Measurements from ENCODE around the gene HMGN3.

HMGN3 gene

DNA sequence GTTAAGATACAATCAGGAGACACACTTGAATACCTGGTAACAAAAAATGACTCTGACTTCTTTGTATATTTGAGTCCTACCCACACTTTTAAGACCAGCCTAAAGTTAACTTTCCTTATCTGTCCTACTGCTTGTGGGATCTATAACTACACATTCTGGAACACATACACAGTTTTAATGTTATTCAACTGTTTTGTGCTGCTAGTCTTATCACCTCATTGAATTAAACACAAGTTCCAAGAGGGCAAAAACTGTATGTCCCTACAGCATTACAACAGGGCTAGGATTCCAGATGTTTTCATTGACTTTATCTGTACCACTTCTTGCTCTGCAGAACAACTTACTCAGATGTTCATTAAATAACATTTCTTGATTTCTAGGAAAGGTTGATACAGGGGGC is 2.8 kb downstream of the HMGN3 start:
- no peak for DNase-seq

DNA sequence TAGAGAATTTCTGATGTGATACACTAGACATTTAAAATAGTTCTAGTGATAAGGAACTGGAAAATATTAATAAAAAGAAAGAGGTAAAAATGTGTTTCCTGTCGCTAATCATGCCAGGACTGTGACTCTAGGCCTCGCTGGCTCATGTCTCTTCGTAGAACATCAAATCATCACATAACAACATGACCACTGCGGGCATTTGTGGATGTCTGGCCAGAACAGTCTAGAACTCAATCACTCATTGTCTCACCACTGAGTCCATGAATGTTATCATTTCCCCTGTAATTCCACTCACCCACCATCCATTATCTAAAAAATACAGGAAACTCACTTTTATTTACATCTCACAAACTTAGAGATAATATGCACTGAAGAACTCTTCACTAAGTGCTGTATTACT is 3.4 kb downstream of the HMGN3 start:
- DNase-seq = no peak

DNA sequence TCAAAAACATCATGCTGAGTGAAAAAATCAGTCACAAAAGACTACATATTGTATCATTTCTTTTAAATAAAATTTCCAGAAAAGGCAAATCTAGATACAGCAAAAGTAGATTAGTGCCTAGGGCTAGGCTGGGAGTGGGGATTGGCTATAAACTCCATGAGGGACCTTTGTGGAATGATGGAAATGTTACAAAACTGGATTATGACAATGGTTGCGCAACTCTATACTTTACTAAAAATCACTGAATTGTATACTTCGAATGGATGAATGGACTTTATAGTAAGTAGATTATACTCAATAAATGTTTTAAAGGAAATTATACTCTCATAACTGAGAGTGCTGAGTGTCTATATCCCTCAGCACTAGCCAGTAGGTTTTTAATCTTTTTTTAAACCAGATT is 4.3 kb downstream of the HMGN3 start:
- DNase-seq = no peak

DNA sequence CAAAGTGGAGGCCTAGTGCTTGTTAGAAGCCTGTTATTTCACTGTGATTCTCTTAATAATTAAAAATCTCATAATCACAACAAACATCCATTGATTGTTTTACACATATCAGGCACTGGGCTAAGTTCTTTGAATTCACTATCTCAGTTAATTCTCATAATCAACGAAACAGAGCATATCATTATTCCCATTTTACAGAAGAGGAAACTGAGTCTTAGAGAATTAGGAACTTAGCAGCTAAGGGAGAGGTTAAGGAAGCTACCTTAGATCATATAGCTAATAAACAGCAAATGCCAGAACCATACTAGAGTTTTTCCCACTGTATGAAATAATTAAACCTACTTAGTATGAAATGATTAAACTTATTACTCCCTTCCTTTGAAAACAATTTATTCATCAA is 7.0 kb downstream of the HMGN3 start:
- no peak for DNase-seq

DNA sequence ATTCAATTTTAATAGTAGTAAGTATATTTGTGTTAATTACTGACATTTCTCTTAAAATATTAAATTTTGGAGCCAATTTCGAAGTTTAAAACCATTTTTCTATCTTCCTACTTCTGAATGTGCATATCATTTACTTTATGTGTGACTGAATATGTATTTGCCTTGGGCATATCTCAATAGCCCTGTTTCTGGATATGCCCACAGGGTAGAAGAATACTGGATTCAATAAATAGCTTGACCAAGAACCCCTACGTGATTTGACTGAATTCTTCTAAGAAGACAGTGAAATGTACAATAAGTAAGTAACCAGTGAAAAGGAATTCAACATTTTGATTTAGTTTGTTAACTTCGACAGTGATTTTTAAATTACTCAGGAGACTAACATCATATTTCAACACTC is 7.8 kb downstream of the HMGN3 start:
- no peak for DNase-seq

DNA sequence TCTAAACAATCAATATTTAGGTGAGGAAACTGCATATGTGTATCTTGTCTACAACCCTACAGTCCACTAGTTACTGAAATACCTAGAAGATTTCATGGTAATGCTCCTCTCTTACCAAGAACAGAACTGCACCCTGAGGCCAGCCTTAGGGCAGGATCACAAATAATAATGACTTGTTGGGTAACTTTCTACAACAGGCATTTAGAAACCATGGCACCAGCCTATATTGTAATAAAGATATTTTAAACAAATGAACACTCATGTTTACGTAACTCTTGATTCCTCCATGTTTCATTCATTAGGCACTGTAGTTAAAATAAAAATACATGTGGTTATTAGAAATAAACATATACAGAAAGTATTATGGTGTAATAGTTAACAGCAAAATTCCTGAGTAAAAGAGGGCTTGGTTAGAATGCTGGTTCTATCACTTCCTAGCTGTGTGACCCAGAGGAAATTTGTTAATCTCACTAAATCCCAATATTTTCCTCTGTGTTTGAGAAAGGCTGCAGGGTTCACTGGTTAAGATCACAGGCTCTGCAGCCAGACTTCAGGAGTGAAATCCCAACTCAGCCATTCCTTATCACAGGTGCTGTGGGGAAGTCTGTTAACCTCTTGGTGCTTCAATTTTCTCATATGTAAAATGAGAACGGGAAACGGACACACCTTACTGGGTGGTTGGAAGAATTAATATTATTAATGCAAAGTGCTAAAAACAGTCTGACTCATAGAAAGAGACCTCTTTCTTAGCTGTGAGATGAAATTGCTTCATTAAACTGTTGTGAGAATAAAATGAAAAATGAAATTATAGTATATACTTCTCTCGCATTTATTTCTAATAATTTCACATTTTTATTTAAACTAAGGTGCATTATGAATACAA is 8.5 kb downstream of the HMGN3 start:
- DNase-seq = no peak

DNA sequence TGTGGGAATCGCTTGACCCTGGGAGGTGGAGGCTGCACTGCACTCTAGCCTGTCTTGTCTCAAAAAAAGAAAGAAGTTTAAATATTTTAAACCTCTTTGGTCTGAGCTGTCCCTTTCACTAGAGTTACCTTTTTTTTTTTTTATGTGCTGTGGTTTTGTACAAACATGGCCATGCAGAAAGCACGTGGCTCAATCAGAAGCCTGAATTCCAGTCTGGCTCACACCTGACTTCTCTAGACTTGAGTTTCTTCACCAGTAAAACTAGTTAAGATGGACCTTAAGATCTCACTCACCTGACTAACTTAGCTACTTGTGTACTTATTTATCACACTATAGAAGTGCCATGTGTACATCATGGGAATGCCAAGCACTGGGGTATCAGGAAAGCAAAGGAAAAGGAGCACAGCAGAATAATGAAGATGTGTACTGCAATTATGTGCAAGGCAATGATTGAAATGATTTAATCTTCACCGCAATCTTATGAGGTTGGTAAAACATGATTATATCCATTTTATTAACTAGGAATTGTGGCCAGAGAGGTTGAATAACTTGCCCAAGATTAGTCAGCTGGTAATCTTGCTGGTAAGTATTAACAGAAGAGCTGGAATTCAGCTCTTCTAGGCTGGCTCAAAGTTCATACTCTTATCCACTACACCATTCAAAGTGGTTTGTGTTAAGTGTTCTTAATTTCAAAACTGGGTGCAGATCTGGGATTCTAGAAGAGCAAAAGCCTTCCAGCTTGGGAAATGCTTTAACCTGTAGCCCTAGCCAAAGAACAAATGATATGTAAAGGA is 10.7 kb downstream of the HMGN3 start:
- DNase-seq = no peak

DNA sequence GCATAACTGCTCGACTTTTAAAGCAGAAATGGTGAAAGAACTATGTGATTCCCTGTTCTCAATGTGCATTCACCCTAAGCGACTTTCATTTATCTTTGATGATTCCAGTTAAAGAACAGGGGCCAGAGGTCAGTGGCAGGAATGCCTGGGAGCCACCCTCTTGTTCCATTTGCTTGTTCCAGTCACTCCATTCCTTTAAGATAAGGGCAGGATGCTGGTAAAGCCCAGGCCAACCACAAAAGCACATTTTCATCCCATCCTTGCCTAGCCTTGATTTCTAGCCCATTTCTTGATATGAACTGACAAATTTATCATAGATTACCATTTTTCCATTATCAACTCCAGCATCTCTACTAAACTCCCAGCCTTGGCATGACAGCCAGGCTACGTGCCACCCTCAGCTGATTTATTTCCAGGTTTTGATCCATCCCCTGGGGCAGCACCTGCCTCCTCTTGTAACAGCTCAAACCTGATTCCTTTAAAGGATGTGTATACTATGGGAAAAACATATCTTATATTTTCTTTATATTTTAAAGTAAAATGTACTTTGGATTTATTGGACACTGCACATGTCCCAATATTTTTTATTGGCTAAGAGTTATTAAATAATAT is 19.2 kb downstream of the HMGN3 start:
- no peak for DNase-seq

DNA sequence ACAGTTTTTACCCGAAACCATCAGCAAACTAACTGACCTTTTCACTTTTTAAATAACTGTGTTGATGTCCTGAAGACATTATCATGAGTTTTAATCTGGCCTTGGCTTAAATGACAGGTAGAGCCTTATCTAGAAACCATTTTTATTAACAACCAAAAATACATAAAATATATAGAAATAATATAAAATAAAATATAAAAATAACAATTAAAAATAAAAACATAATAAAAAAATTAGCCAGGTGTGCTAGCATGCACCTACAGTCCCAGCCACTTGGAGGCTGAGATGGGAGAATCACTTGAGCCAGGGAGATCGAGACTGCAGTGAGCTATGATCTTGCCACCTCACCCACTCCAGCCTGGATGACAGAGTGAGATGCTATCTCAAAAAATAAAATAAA is 21.6 kb downstream of the HMGN3 start:
- DNase-seq = no peak

DNA sequence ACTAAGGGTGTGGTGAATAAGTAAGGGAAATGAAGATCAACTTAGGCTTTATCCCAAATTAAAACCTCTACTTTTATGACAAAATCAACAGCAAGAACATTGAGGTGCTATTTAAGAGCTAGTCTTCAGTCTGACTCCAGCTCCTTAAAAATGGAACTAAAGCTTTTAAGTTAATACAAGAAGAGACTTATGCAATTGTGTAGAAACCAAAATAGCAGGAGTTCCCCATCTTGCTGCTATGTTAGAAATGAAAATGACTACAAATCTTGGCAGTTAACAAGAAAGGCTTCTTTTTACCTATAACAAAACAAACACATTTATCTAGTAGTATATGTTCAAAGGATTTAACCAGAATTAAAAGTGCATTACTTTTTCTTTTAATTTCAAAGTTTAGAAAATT is 25.7 kb downstream of the HMGN3 start:
- no peak for DNase-seq

DNA sequence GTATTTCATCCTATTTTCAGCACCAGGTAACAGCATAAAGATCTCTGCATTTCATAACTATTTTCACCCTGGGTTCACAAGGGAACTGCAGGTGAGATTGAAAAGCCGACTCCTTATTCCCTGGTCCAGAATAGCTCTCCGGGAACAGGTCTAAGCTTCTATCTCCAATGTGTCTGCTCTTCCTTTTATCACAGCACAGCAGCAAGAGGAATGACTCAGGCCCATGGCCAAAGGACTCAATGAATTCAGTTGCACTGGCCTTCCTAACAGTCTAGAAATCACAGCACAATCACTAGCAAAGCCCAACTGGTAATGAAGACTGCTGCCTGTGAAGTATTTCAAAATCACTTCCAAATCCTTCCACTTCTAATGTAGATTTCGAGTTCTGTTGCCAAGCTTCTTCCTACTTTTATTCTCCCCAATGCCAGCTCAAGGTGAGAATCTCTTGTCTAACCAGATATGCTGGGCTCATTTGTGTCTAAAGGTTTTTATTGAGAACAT is 30.7 kb downstream of the HMGN3 start:
- no peak for DNase-seq

DNA sequence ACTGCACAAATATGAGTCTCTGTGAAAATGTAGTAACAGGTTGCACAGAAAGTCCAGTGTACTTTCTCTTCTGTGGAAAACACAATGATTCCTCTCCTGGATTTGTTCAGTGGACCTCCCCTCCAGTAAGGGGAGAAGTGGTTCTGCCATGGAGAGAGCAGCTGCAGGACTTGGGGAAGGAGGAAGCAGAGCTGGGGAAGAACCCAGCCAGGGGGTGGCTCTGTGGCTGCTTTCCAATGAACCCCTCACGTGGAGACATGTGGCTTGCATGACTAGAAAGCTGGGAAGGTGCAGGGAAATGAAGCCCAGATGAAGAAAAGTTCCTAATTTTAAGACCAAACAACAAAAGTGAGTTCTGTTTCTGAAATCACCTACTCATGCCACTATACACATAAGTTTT is 31.9 kb downstream of the HMGN3 start:
- no peak for DNase-seq

DNA sequence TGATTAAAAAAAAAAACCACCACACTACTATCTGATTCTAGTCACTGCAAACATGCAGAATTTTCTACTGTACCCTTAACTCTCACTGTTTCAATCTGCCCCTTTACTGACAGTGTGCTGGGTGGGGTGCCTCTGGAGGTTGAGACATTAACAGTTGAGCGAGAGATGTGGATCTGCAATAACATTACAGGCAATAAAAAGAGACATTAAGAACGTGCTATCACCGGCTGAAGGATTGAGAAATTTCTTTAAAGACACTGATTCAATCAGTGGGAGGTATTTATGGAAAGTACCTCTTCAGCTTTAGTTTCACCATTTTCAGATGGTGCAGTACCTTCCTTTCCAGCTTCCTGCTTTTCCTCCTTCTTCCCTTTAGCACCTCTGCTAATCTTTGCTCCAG is 32.5 kb downstream of the HMGN3 start:
- DNase-seq = no peak

DNA sequence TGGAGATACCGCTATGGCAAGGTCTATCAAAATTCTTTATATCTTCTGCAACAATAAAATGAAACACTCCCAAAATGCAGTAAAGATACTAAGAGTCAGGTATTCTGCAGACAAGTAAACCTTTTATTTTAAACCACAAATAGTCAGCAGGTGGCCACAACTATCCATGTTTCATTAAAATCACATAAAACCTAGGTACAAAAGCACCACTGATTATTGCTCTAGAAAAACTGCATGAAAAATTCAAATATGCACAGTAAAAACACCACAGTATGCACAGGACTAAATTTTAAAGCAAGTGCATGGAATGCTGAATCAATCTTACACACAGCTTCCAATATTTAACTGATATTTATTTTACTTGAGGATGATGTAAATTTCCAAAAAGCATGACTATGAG is 33.3 kb downstream of the HMGN3 start:
- no peak for DNase-seq

DNA sequence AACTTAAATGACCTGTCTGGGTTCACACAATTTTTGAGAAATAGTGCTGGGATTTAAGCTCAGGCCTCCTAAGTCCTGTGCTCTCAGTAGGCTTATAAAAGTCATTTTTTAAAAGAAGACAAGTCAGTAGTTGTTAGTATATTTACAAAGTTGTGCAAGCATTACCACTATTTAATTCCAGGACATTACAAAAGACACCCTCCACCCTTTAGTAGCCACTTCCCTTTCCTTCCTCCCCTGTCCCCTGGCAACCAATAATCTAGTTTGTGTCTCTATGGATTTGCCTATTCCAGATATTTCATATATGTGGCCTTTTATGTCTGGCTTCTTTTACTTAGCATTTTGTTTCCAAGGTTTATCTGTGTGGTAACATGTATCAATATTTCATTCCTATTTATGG is 37.6 kb downstream of the HMGN3 start:
- DNase-seq = no peak

DNA sequence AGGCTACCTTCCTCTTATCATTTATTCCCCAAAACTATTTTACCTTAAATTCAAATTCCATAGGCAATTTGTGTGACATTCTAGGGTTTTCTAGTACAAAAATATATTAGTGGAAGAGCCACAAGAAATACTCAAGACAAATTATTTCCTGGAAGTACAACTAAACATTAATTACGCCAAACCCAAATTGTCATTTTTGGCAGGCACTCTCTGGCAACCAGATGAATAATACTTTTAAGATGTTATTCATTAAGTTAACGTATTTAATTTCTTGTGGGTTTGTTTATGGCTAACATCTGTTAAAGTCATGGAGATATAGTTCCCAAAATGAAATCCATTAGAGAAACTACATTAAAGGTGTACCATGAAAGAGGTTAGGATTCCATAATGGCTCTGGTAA is 40.5 kb downstream of the HMGN3 start:
- DNase-seq = no peak

DNA sequence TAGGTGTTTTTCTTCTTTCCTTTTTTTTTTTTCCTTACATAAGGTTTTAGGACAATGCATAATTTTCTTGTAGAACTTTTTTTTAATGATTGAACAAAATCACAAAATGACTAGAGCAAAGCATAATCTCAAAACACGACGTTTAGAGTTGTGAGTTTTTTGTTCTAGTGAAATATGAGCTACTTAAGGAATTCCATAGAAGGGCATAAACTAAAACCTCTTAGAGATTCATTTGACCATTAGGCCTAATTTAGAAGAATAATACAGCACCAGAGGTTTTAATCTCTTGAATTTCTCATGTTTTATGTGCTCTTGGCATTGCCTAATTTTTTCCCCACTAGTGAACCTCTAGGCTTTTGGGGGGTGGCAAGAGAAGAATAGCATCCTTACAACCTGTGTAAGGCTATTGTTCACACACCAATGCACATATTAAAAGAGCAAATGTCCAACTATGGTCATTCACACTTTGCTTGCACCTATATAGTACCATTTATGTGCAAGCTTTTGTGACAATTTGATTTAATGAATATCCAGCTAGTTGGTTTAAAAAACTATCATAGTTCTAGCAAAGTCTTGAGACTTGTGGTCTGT is 44.6 kb downstream of the HMGN3 start:
- DNase-seq = no peak

DNA sequence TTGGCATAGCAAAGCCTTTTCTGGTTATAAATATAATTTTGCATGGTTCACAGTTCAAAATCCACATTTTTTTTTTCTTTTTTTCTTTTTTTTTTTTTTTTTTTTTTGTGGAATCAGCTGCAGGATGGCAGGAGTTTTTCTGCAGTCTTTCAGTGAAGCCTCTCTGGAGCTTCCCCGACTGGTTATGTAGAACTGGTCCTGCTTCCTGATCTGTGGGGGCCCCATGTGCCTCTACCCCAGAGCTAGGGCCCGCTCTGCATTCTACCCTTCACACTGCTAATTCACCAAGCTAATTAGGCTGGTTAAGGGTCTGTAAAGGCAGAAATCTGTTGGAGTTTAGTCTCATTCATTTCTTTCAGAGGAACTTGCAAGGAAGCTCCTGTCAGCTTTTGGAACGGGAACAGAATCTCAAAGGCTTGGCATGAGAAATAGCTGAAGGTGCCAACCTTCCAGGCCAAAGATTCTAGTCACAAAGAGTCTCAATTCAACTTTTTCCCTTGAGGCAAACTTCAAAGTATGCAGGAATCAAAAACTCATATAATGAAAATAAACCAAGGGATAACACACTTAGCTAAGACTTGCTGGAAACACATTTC is 45.5 kb downstream of the HMGN3 start:
- no peak for DNase-seq

DNA sequence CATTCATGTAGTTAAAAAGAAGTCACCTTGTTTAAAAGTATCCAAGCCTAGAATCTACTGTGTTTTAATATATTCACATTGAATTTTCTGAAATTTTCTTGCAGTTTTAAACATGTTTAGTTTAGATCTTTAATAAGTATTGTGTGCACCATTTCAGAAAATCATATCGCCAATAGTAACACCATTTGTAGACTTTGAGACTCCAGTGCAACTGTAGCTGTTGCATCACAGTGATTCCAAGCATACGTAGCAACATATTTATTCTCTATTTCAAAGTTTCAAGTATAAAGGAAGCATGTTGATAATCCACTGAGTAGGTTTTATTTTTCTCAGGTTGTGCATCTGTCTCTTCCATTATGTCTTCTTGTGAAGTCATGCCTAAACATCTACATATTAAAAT is 46.4 kb downstream of the HMGN3 start:
- DNase-seq = no peak

DNA sequence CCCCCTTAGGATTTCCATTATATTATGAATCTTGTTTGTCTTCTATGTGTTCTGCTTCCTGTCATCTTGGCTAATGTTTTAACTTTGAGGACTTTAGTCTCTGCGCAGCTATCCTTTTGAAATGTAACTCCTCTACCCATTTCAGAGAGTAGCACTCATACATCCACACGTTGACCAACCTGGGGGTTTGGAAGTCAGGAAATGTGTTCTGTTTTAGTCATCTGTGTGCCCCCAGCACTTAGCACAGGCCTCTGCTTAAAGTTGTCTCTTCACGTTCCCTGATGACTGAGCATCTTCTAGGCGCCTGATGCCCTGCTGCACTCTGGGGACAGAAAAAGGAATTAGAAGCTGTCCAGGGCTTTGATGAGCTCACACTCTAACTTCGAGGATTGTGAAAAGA is 47.9 kb downstream of the HMGN3 start:
- DNase-seq = no peak

DNA sequence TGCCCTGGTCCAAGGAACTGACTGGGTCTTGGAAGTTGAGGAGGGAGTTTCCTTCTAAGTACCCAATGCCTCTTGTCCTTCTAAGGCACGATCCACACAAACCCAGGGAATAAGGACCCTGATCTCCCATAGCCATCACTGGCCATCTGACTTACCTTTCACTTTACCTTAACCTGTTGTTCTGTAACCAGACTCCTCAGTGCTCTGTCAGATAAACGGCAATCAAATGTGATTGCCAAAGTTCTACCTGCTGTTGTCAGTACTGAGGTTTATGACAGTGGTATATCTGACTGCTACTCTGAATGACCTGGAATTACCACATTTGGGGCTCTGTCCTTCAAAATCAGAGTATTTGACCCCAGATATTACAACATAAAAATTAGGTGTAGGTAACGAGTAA is 49.8 kb downstream of the HMGN3 start:
- DNase-seq = no peak

DNA sequence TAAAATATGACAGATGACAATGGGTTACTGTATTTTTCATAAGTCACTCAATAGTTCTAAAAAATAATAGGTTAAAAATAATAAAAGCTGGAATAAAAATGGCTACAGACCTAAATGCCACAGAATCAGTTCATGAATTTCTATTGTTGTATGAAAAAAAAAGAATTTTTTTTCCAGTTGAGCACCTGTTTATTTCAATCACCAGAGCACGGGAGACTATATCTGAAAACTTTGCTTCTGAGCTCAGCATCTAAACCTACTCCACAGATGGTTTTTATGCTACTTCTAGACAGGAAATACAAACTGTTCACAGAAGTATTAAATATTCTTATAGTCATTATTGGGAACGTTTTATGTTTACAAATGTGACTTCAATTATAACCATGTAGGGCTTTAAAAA is 50.4 kb downstream of the HMGN3 start:
- DNase-seq = no peak

DNA sequence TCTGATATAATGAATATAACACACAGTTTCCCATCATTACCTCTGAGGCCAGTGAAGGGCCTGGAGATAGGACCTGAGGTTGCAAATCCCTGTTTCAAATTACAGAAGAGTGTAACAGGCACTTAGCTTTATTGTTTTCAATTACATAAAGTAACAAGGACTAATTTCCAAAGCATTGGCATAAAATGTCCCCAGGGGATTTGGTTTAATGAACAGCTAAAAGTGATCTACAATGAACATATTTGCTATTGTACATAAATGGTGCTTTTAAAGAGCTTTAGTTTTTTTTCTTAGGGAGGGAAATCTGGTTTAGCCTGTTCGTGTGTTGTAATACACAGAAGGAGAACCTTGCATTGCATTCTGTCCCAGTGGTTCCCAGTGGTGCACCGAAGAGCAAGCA is 54.4 kb downstream of the HMGN3 start:
- DNase-seq = no peak
